Bronchial epithelial cell (primary cell): Measurements from ENCODE around the gene LPAR2. TPM values are rescaled to one million over a fixed set of nuclear protein-coding genes. Genes with fewer than 3 reads are reported as not detected.

Experiments used
- DNase-seq: peaks from one replicate; pipeline ENCODE4 v3.0.0-alpha.2; 2010; ENCODE audit warnings: low read depth
- FAIRE-seq: peaks from 2 replicates; lab custom pipeline; 2011; peaks lifted over from hg19 to GRCh38; lab: Jason Lieb, UNC
- H3K27me3 ChIP-seq: 2 replicates; pipeline ENCODE4 v1.5.1; 2011; ENCODE audit warnings: low read length; ENCODE audit not compliant: control insufficient read depth, insufficient read depth
- H3K36me3 ChIP-seq: 2 replicates; pipeline ENCODE4 v1.5.1; 2011; ENCODE audit warnings: low read length; ENCODE audit not compliant: control insufficient read depth, insufficient read depth
- H3K4me3 ChIP-seq: 2 replicates; pipeline ENCODE4 v1.5.1; 2011; ENCODE audit warnings: mild to moderate bottlenecking, low read depth, low read length, control low read depth
- CTCF ChIP-seq: IDR thresholded peaks from 2 replicates; pipeline ENCODE4 v1.5.1; 2011; ENCODE audit warnings: mild to moderate bottlenecking, moderate library complexity, low read length, control low read depth, inconsistent platforms; ENCODE audit not compliant: insufficient read depth, severe bottlenecking
- total RNA-seq: library from RNA; depleted of rRNA; stranded (reverse); fragments of >200 nt; gene quantifications from 2 replicates; pipeline ENCODE4 v1.2.1, GENCODE V29; 2014

The LPAR2 gene
- total RNA-seq, 1 donor from 2014 or later = 5.5 TPM

DNA sequence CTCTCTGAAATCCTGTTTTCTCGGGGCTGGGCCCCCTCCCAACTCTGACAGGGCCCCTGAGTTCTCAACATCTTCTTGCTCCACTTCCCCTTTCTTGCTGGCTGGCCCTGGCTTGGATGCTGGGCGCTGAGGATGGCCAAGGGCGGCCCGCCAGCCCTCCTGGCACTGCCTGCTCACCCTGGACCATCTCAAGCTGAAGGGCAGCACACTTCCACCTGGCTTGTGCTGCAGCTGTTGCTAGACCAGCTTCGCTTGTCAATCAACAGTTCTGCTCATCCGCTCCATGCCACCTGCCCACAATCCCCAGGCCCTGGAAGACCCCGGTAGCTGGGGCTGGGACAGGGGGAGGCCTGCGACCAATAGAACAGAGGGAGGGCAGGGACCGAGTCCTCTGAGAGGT is 22.3 kb upstream of the LPAR2 start:
- no peaks in the 10 kb centered on the region for H3K27me3 ChIP-seq
- no peak overlapping the region for H3K4me3 ChIP-seq
- no peak for FAIRE-seq
- peaks cover 60% of the 10 kb centered on the region for H3K36me3 ChIP-seq
- TF ChIP-seq CTCF = no peak
- DNase-seq = no peak

- no peak for TF ChIP-seq CTCF
- no peak for FAIRE-seq
Observed at GRCh38 chr19:19649580-19649995, 21.6 kb upstream of the LPAR2 start.

DNA sequence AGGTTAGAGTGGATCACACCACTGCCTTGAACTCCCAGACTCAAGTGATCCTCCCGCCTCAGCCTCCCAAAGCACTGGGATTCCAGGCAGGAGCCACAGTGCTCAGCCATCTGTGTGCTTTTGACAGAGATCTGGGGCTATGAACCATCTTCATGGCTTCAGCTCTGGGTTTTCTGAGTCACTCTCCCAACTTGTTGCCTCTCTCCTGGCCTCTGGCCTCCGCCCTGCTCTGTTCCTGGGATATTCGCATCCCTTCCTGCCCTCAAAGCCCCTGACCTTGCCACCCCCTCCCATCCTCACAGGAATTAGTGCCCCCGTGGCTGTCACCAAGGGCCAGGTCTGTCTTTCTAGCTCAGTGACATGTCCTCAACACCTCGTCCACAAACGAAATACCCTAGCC is 21.1 kb upstream of the LPAR2 start:
- no peak for TF ChIP-seq CTCF
- FAIRE-seq (no peak), DNase-seq (no peak)
- peaks cover 55% of the 10 kb centered on the region for H3K36me3 ChIP-seq
- no peak overlapping the region for H3K4me3 ChIP-seq
- no peaks in the 10 kb centered on the region for H3K27me3 ChIP-seq

More at GRCh38 chr19:19649580-19649995, 21.6 kb upstream of the LPAR2 start:
- Histone ChIP-seq H3K36me3 (peaks cover 58% of the 10 kb centered on the region), H3K4me3 (no peak overlapping the region), H3K27me3 (no peaks in the 10 kb centered on the region)
- no peak for DNase-seq

- Histone ChIP-seq H3K27me3 (no peaks in the 10 kb centered on the region), H3K4me3 (no peak overlapping the region), H3K36me3 (peaks cover 45% of the 10 kb centered on the region)
- no peak for FAIRE-seq
- TF ChIP-seq CTCF = no peak
- no peak for DNase-seq
Observed at GRCh38 chr19:19647037-19647835, 19.2 kb upstream of the LPAR2 start.

- H3K27me3 ChIP-seq = no peaks in the 10 kb centered on the region
- FAIRE-seq (no peak), DNase-seq (no peak)
- peaks cover 30% of the 10 kb centered on the region for H3K36me3 ChIP-seq
- no peak overlapping the region for H3K4me3 ChIP-seq
- TF ChIP-seq CTCF = no peak
Observed at GRCh38 chr19:19645233-19645870, 17.3 kb upstream of the LPAR2 start.
